Activated naive CD4-positive, alpha-beta T cell treated with anti-CD3 and anti-CD28 coated beads, Interleukin-2, amount 10 ng/mL, durations not matched to agents 7 days and 5 days (primary cell): ENCODE measurements around the gene SLC35A1.

Source experiments
- CTCF ChIA-PET: fragments of 350-600 bp; sonication (Branson Sonifier 250); formaldehyde crosslinking; loops from one replicate; lab custom pipeline; 2021; ENCODE audit warnings: antibody characterized with exemption; lab: Charles Lee
- DNase-seq: peaks from one replicate; pipeline ENCODE4 v3.0.0-alpha.2; 2020
- H3K27ac Mint-ChIP-seq: one replicate; pipeline ENCODE4 v1.8.0; 2021; ENCODE audit warnings: mild to moderate bottlenecking, moderate library complexity, mixed read lengths
- H3K27me3 Mint-ChIP-seq: one replicate; pipeline ENCODE4 v1.8.0; 2021; ENCODE audit warnings: mild to moderate bottlenecking, mixed read lengths
- H3K36me3 Mint-ChIP-seq: one replicate; pipeline ENCODE4 v1.8.0; 2021; ENCODE audit warnings: mixed read lengths
- H3K4me1 Mint-ChIP-seq: one replicate; pipeline ENCODE4 v1.8.0; 2021; ENCODE audit warnings: mixed read lengths
- H3K4me3 Mint-ChIP-seq: one replicate; pipeline ENCODE4 v1.8.0; 2021; ENCODE audit warnings: mild to moderate bottlenecking, moderate library complexity, mixed read lengths
- H3K9me3 Mint-ChIP-seq: one replicate; pipeline ENCODE4 v1.8.0; 2021; ENCODE audit warnings: mixed read lengths

SLC35A1 gene

GRCh38 chr6:87543696-87544473, 71.1 kb downstream of the SLC35A1 start:
- CTCF ChIA-PET: interaction anchor here (1.1 kb wide), 1 partner anchor 151 kb away, joined by 3 read pairs; no protein-coding TSS in a partner anchor
- Mint-ChIP-seq H3K9me3 (peaks cover 12% of the 10 kb centered on the region), H3K27ac (no peak overlapping the region), H3K4me3 (no peak overlapping the region), H3K36me3 (peaks cover 54% of the 10 kb centered on the region), H3K27me3 (no peaks in the 10 kb centered on the region), H3K4me1 (peaks cover 3% of the 10 kb centered on the region)
- DNase-seq: no peak

GRCh38 chr6:87544474-87544735, 71.6 kb downstream of the SLC35A1 start:
- no peak for DNase-seq
- H3K27me3 Mint-ChIP-seq: no peaks in the 10 kb centered on the region
- H3K4me3 Mint-ChIP-seq: no peak overlapping the region
- H3K4me1 Mint-ChIP-seq: peaks cover 3% of the 10 kb centered on the region
- peaks cover 49% of the 10 kb centered on the region for H3K36me3 Mint-ChIP-seq
- no peak overlapping the region for H3K27ac Mint-ChIP-seq
- CTCF ChIA-PET: no interaction called here
- peaks cover 9% of the 10 kb centered on the region for H3K9me3 Mint-ChIP-seq

GRCh38 chr6:87551799-87552198, 79.0 kb downstream of the SLC35A1 start:
- no peaks in the 10 kb centered on the region for H3K9me3 Mint-ChIP-seq
- H3K4me1 Mint-ChIP-seq: no peaks in the 10 kb centered on the region
- no peaks in the 10 kb centered on the region for H3K27me3 Mint-ChIP-seq
- DNase-seq: no peak
- CTCF ChIA-PET: interaction anchor here (0.7 kb wide), 1 partner anchor 37 kb away, joined by 3 read pairs; no protein-coding TSS in a partner anchor
- H3K36me3 Mint-ChIP-seq: peaks cover 30% of the 10 kb centered on the region
- H3K4me3 Mint-ChIP-seq: no peak overlapping the region
- no peak overlapping the region for H3K27ac Mint-ChIP-seq

- H3K27me3 Mint-ChIP-seq: no peaks in the 10 kb centered on the region
- peaks cover 32% of the 10 kb centered on the region for H3K36me3 Mint-ChIP-seq
- no peaks in the 10 kb centered on the region for H3K9me3 Mint-ChIP-seq
- no peak for DNase-seq
- H3K4me3 Mint-ChIP-seq: no peak overlapping the region
- CTCF ChIA-PET: interaction anchor here (0.9 kb wide), 1 partner anchor 68 kb away, joined by 3 read pairs; no protein-coding TSS in a partner anchor
- no peaks in the 10 kb centered on the region for H3K4me1 Mint-ChIP-seq
- no peak overlapping the region for H3K27ac Mint-ChIP-seq
Measured at GRCh38 chr6:87553159-87553765, 80.5 kb downstream of the SLC35A1 start.

GRCh38 chr6:87555506-87555905, 82.7 kb downstream of the SLC35A1 start:
- Mint-ChIP-seq H3K4me1 (no peaks in the 10 kb centered on the region), H3K27ac (no peak overlapping the region), H3K9me3 (no peaks in the 10 kb centered on the region), H3K36me3 (peaks cover 29% of the 10 kb centered on the region), H3K4me3 (no peak overlapping the region), H3K27me3 (no peaks in the 10 kb centered on the region)
- DNase-seq: no peak
- CTCF ChIA-PET: no interaction called here

GRCh38 chr6:87558446-87558845, 85.7 kb downstream of the SLC35A1 start:
- H3K4me1 Mint-ChIP-seq: no peaks in the 10 kb centered on the region
- H3K27me3 Mint-ChIP-seq: no peaks in the 10 kb centered on the region
- CTCF ChIA-PET: no interaction called here
- DNase-seq: no peak
- H3K27ac Mint-ChIP-seq: no peak overlapping the region
- H3K36me3 Mint-ChIP-seq: peaks cover 30% of the 10 kb centered on the region
- no peak overlapping the region for H3K4me3 Mint-ChIP-seq
- H3K9me3 Mint-ChIP-seq: no peaks in the 10 kb centered on the region

- Mint-ChIP-seq H3K36me3 (peaks cover 27% of the 10 kb centered on the region), H3K4me1 (no peaks in the 10 kb centered on the region), H3K27me3 (no peaks in the 10 kb centered on the region), H3K4me3 (no peak overlapping the region), H3K27ac (no peak overlapping the region), H3K9me3 (no peaks in the 10 kb centered on the region)
- CTCF ChIA-PET: no interaction called here
- no peak for DNase-seq
Measured at GRCh38 chr6:87561017-87561416, 88.2 kb downstream of the SLC35A1 start.
